ENCODE data around the gene HS3ST5. TPM values are rescaled to one million over a fixed set of nuclear protein-coding genes. Genes with fewer than 3 reads are reported as not detected.
"Not testable (repeated sequence)": the region's sequence is repeated elsewhere in the genome, so short reads cannot be mapped to it uniquely, and the experiment has no call there.

Gene HS3ST5
- total RNA-seq, 1 experiment from 2014 or later: 14.4 TPM

GRCh38 chr6:114315831-114316595 is 26.8 kb downstream of the HS3ST5 start:
- Histone ChIP-seq H2BK12ac (ENCODE audit: insufficient read length, low read depth, low read length) (no peak overlapping the region), H3K14ac (ENCODE audit: insufficient read depth, low read length) (no peak overlapping the region), H3K4ac (ENCODE audit: low read depth, low read length) (no peak overlapping the region), H3K18ac (ENCODE audit: insufficient read length, low read depth, low read length) (no peak overlapping the region), H4K91ac (ENCODE audit: insufficient read length, low read depth, low read length) (no peak overlapping the region), H3K23ac (ENCODE audit: insufficient read length, low read depth, low read length) (no peak overlapping the region), H3K9ac (ENCODE audit: extremely low read depth, insufficient read length, low read length) (no peak overlapping the region), H2BK15ac (ENCODE audit: low read depth, low read length) (no peak overlapping the region), H2AK5ac (ENCODE audit: insufficient read length, low read length) (no peak overlapping the region), H2BK20ac (ENCODE audit: low read depth, low read length, poor library complexity, severe bottlenecking) (no peak overlapping the region), H3K27me3 (ENCODE audit: insufficient read depth, low read length) (no peaks in the 10 kb centered on the region), H3K9me3 (ENCODE audit: control insufficient read depth, low read depth, low read length) (no peaks in the 10 kb centered on the region), H3K23me2 (ENCODE audit: insufficient read length, low read depth, low read length, poor library complexity, severe bottlenecking) (no peaks in the 10 kb centered on the region), H3K79me1 (ENCODE audit: insufficient read depth, low read depth, low read length, poor library complexity, severe bottlenecking) (no peaks in the 10 kb centered on the region), H2BK5ac (ENCODE audit: insufficient read length, low read length) (no peak overlapping the region), H3K56ac (ENCODE audit: insufficient read length, low read depth, low read length) (no peak overlapping the region), H3T11ph (ENCODE audit: low read length) (no peak overlapping the region), H3K4me1 (ENCODE audit: insufficient read depth, low read length) (peaks cover 3% of the 10 kb centered on the region; the same call in 1 of the 2 replicates), H3K27ac (ENCODE audit: insufficient read length, low read depth, low read length) (no peak overlapping the region), H2AFZ (ENCODE audit: low read length) (no peak overlapping the region), H4K20me1 (ENCODE audit: control insufficient read depth, insufficient read depth, insufficient read length) (no peaks in the 10 kb centered on the region), H2BK120ac (ENCODE audit: low read depth, low read length, poor library complexity, severe bottlenecking) (no peak overlapping the region), H4K8ac (replicated peaks; ENCODE audit: insufficient read length, low read depth, low read length) (no peak overlapping the region), H4K5ac (ENCODE audit: insufficient read length, low read depth, low read length) (no peak overlapping the region), H3K79me2 (ENCODE audit: insufficient read depth, low read length) (peaks cover 2% of the 10 kb centered on the region; the same call in 1 of the 2 replicates), H3K4me2 (ENCODE audit: insufficient read depth, insufficient read length, low read length) (no peak overlapping the region)
- Mint-ChIP-seq H3K27me3 (ENCODE audit: low read depth) (no peaks in the 10 kb centered on the region), H3K4me1 (peaks cover 43 to 47% of the 10 kb centered on the region in 2 experiments), H3K27ac (peak overlapping the region in 2 of 3 experiments; percentile 68 to 88; a peak in 5 of 7 replicates), H3K9me3 (peaks cover 0 to 5% of the 10 kb centered on the region in 2 experiments; a peak in 3 of 5 replicates), H3K4me3 (no peak overlapping the region), H3K36me3 (ENCODE audit: insufficient read depth in 1 of 3, low read depth in 3 of 3) (peaks cover 5 to 28% (median 18%) of the 10 kb centered on the region in 3 experiments; a peak in 6 of 7 replicates)
- TF ChIP-seq, protein P1, sequence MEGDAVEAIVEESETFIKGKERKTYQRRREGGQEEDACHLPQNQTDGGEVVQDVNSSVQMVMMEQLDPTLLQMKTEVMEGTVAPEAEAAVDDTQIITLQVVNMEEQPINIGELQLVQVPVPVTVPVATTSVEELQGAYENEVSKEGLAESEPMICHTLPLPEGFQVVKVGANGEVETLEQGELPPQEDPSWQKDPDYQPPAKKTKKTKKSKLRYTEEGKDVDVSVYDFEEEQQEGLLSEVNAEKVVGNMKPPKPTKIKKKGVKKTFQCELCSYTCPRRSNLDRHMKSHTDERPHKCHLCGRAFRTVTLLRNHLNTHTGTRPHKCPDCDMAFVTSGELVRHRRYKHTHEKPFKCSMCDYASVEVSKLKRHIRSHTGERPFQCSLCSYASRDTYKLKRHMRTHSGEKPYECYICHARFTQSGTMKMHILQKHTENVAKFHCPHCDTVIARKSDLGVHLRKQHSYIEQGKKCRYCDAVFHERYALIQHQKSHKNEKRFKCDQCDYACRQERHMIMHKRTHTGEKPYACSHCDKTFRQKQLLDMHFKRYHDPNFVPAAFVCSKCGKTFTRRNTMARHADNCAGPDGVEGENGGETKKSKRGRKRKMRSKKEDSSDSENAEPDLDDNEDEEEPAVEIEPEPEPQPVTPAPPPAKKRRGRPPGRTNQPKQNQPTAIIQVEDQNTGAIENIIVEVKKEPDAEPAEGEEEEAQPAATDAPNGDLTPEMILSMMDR (conservative IDR thresholded peaks at IDR 0.05): no peak
- DNase-seq: no peak
- WGBS (ENCODE audit: extremely low coverage, insufficient read length, low lambda C conversion rate): no CpG with 5 or more reads among the region's 5 CpGs

GRCh38 chr6:114313816-114314215 is 29.0 kb downstream of the HS3ST5 start:
- not testable (repeated sequence) for H3K9me3 Mint-ChIP-seq; H3K79me1 ChIP-seq (ENCODE audit: insufficient read depth, low read depth, low read length, poor library complexity, severe bottlenecking); H3K23ac ChIP-seq (ENCODE audit: insufficient read length, low read depth, low read length); H2BK5ac ChIP-seq (ENCODE audit: insufficient read length, low read length); H3K4ac ChIP-seq (ENCODE audit: low read depth, low read length); H2BK12ac ChIP-seq (ENCODE audit: insufficient read length, low read depth, low read length); H3T11ph ChIP-seq (ENCODE audit: low read length); H4K8ac ChIP-seq (replicated peaks; ENCODE audit: insufficient read length, low read depth, low read length); H4K20me1 ChIP-seq (ENCODE audit: control insufficient read depth, insufficient read depth, insufficient read length); H2AK5ac ChIP-seq (ENCODE audit: insufficient read length, low read length); H3K27ac Mint-ChIP-seq; H2AFZ ChIP-seq (ENCODE audit: low read length); H3K27ac ChIP-seq (ENCODE audit: insufficient read length, low read depth, low read length); H3K14ac ChIP-seq (ENCODE audit: insufficient read depth, low read length); H3K4me1 ChIP-seq (ENCODE audit: insufficient read depth, low read length); H2BK20ac ChIP-seq (ENCODE audit: low read depth, low read length, poor library complexity, severe bottlenecking); H3K18ac ChIP-seq (ENCODE audit: insufficient read length, low read depth, low read length); H3K9me3 ChIP-seq (ENCODE audit: control insufficient read depth, low read depth, low read length); H3K9ac ChIP-seq (ENCODE audit: extremely low read depth, insufficient read length, low read length); H3K27me3 ChIP-seq (ENCODE audit: insufficient read depth, low read length); H3K27me3 Mint-ChIP-seq (ENCODE audit: low read depth); DNase-seq; H3K23me2 ChIP-seq (ENCODE audit: insufficient read length, low read depth, low read length, poor library complexity, severe bottlenecking); H3K4me3 Mint-ChIP-seq; H4K91ac ChIP-seq (ENCODE audit: insufficient read length, low read depth, low read length); H3K56ac ChIP-seq (ENCODE audit: insufficient read length, low read depth, low read length); H4K5ac ChIP-seq (ENCODE audit: insufficient read length, low read depth, low read length); H3K79me2 ChIP-seq (ENCODE audit: insufficient read depth, low read length); H3K4me2 ChIP-seq (ENCODE audit: insufficient read depth, insufficient read length, low read length); H2BK15ac ChIP-seq (ENCODE audit: low read depth, low read length); H2BK120ac ChIP-seq (ENCODE audit: low read depth, low read length, poor library complexity, severe bottlenecking)
- Mint-ChIP-seq H3K36me3 (ENCODE audit: insufficient read depth in 1 of 3, low read depth in 3 of 3) (peaks cover 9 to 37% (median 18%) of the 10 kb centered on the region in 3 experiments), H3K4me1 (peaks cover 28 to 34% of the 10 kb centered on the region in 2 experiments)
- WGBS (ENCODE audit: extremely low coverage, insufficient read length, low lambda C conversion rate): no CpG with 5 or more reads among the region's 6 CpGs
